GM19099 (cell line): ENCODE data around the gene KCNK5.

ENCODE experiments used
- POLR2A ChIP-seq: IDR thresholded peaks from 3 replicates; pipeline ENCODE4 v1.6.1; 2011; ENCODE audit warnings: low read depth; ENCODE audit not compliant: insufficient read length; ENCODE audit errors: extremely low read depth

KCNK5 gene, protein sequence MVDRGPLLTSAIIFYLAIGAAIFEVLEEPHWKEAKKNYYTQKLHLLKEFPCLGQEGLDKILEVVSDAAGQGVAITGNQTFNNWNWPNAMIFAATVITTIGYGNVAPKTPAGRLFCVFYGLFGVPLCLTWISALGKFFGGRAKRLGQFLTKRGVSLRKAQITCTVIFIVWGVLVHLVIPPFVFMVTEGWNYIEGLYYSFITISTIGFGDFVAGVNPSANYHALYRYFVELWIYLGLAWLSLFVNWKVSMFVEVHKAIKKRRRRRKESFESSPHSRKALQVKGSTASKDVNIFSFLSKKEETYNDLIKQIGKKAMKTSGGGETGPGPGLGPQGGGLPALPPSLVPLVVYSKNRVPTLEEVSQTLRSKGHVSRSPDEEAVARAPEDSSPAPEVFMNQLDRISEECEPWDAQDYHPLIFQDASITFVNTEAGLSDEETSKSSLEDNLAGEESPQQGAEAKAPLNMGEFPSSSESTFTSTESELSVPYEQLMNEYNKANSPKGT

DNA sequence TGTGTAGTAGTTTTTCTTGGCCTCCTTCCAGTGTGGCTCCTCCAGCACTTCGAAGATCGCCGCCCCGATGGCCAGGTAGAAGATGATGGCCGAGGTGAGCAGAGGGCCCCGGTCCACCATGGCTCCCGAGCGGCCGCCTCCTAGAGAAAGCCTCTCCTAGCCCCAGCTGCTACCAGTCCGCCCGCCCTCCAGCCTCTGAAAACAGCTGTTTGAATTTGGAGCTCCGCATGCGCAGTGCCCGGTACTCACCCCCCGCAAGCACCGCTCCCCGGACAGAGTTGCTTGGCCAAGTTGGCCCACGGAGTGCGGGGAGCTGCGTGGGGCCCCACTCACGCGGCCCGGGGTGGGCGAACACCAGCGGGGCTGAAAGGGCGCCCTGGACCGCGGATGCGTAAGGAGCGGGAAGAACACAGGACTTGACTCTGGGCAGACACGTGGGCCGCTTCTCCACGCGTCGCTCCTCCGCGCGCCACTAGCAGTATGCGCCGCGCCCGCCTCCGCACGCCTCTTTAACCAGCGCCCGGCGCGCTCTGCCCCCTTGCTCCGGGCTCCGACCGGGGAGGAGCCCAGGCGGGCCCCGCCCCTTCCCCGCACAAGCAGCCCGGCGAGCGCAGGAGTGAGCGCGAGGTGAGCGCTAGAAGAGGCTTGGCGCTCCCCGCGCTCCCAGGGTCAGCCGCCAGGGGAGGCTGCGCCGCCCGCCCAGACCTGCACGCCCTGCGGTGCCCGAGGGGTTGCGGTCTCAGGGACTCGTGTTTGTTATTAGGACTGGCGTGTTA is at the start of gene KCNK5:
Gene KCNK5 (minus strand): TSS at position 484 of the 776 bp plus-strand sequence. CDS start 364 bp downstream, at position 120.
- no peak for TF ChIP-seq POLR2A

DNA sequence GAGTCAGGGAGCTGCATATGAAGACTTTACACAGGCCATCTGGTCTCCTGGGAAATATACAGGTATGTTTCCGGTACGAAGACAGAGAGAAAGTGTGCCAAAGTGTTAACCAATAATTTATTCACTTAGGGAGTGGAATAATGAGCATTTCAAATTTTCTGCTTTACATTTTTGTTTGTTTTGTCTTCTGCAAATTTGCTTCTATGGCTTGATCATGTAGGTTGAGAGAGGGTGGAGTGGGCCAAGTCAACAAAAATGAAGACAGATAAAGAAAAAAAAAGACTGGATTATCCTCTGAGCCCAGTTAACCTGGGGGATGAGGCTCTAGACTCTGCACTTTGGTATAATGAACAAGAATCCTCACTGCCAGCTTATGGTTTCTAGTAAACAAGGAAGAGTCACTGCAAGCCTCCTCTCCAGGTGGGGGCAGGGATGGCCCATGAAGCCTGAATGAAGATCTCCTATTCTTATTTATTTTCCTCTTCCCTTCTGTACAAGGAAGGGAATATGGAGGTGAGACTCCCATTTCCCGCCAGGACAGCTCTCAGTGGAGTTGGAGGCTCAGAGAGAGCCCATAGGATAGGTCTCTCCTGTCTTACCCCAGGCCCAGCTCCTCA is 47.2 kb upstream of the KCNK5 start:
- TF ChIP-seq POLR2A = no peak

GRCh38 chr6:39274903-39275302 is 45.6 kb upstream of the KCNK5 start:
- TF ChIP-seq POLR2A = no peak

DNA sequence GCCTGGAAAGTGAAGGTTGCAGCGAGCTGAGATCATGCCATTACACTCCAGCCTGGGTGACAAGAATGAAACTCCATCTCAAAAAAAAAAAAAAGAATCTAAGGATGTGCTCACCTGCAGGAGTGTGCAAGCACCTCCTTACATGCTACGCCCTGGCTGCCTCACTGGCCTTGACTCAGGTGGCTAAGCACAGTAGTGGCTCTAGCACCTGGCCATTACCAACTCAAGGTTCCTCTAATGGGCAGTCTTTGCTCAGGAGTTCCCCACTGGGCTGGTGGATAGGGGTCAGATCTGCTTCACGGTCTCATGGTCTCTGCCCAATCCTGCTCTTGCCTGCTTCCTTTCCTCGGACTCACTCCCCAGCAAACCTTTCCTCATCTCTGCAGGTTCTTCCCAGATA is 45.2 kb upstream of the KCNK5 start:
- TF ChIP-seq POLR2A = no peak

DNA sequence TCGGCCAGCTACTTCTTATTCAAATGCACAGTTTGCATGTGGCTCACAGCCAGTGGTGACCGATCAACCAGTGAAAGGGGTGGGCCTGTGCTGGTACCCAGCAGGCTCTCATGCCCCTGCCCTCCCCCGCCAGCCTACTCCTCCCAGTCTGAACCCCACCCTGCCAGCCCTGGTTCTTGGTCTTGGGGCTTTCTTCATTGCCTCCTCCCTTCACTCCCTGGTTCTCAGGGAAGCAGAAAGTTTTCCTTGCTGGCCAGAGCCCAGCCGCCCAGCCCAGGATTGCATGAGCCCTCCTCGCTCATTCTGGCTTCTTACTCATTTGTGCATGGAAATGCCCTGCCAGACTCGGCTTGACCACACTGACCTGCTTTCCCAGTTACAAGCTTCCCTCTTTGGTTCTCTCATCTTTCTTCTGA is 44.1 kb upstream of the KCNK5 start:
- no peak for TF ChIP-seq POLR2A

DNA sequence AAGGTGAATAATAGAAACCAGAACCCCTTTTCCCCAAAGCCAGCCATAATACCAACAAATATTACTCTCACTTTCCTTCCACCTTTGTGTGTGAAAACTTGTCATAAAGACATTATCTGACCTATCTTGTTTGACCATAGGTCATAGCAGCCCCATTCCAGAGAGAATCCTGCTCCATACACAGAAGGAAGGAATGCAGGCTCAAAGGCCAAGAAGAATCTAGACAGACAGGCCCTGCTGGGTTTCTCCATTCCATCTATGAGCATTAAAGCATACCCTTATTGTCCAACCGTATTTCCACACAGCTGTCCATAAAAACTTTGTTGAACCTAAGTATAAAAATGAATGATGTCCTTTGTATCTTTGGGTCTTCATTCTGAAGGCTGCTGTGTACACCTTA is 40.7 kb upstream of the KCNK5 start:
- no peak for TF ChIP-seq POLR2A

DNA sequence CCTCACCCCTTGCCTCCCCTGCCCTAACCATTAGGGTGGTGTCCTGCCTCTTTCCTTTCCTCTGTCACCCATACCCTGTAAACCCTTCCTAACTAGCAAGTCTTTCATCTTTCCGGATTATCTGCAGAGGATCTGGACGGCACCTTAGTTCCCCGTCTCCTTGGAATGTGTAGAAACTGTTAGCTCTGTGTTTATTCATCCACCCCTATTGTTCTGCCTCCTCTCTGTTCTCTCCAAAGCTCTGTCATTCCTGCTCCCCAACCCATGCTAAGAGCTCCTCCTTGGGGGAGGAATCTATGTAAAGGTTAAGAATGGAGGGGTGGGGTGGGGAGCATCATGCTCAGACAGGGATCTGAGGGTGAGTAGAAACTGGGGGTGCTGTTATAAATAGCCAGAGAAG is 39.4 kb upstream of the KCNK5 start:
- TF ChIP-seq POLR2A = no peak

DNA sequence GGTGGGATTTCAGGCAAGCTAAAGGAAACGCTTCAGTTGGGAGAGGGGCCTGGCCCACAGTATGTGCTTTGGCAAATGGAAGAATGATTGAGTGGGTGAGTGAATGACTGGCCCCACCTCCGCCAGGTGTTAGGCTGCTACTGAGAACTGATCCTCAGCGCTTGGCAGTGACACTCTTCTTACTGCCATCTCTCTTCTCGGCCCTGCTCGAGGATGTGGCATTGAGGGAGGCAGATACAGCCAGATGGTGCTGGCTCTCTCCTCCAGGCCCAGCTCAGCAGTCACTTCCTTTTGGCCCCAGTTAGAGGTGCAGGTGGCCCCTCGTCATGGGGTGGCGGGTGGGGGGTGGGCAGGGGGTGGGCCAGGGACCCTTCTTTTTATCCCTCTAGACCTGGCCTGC is 38.9 kb upstream of the KCNK5 start:
- no peak for TF ChIP-seq POLR2A

- TF ChIP-seq POLR2A = no peak
Measured at GRCh38 chr6:39266782-39267355, 37.6 kb upstream of the KCNK5 start.

GRCh38 chr6:39266375-39266774 is 37.1 kb upstream of the KCNK5 start:
- no peak for TF ChIP-seq POLR2A

- TF ChIP-seq POLR2A = no peak
Measured at GRCh38 chr6:39263303-39264037, 34.2 kb upstream of the KCNK5 start.

- no peak for TF ChIP-seq POLR2A
Measured at GRCh38 chr6:39261751-39262150, 32.5 kb upstream of the KCNK5 start.

DNA sequence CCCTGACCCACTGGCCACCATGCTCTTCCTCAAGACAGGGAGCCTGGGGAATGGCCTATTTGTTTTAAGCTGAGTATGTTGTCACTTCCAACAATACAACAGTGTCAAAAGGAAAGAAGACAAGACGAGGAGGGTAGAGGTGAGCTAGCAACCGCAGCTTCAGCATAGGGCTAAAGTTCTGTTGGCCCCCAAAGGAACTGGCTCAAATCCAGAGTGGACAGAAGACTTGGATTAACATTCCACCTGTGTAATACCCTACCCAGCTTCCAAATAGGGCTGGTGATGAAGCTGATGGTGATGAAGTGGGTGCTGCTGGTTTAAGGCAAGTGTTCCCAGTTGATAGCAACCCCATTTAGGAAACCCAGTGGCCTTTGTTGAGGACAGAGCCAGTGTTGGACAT is 31.7 kb upstream of the KCNK5 start:
- TF ChIP-seq POLR2A = no peak

DNA sequence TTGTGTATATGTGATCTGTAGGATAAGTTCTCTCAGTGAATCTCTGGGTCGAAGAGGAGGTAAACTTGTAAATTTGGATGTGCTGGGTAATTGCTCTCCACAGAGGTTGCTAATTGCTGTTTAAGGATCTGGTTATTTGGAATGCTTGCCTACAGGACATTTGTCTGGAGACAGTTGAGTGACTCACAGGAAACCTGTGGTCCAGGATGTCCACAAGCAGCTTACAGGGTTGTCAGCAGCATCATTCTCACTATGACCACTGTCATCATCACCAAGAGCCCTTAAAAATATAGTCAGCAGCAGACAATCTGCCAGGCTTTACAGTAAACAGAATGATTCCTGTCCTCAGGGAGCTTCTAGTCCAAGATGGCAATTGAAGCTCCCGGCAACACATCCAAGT is 31.2 kb upstream of the KCNK5 start:
- no peak for TF ChIP-seq POLR2A
